ENCODE measurements around the gene TBC1D22A.

- no peak for TF ChIP-seq POLR2AphosphoS5 (IDR thresholded peaks at IDR 0.05; ENCODE audit: low read depth)
- no peak for TF ChIP-seq EZH2 (IDR thresholded peaks at IDR 0.05; ENCODE audit: low read depth, unreplicated experiment)
- no peak for TF ChIP-seq CREB1 (CRISPR knock-in tag; IDR thresholded peaks at IDR 0.05; ENCODE audit: low read depth)
- TF ChIP-seq CTCF (conservative IDR thresholded peaks at IDR 0.05; ENCODE audit: low read depth in 2 of 2): no peak
- TF ChIP-seq EZH2phosphoT487 (IDR thresholded peaks at IDR 0.05; ENCODE audit: unreplicated experiment): no peak
- no peak for TF ChIP-seq JUNB (IDR thresholded peaks at IDR 0.05; ENCODE audit: unreplicated experiment)
These were observed 41.5 kb downstream of the TBC1D22A start for GRCh38 chr22:46803936-46804335.
